ENCODE measurements around the gene C4orf17.
"Not testable (repeated sequence)": the region's sequence is repeated elsewhere in the genome, so short reads cannot be mapped to it uniquely, and the experiment has no call there.

The C4orf17 gene

GRCh38 chr4:99471349-99471748 lies 39.5 kb upstream of the C4orf17 start:
- no peak for DNase-seq (ENCODE audit: low read depth)
- H3K4me3 ChIP-seq (ENCODE audit: control insufficient read depth, low read depth, low read length), result no peak overlapping the region
- TF ChIP-seq CTCF (conservative IDR thresholded peaks at IDR 0.05; ENCODE audit: control insufficient read depth, insufficient read depth, low read depth, low read length), result no peak

GRCh38 chr4:99471896-99472295 lies 38.9 kb upstream of the C4orf17 start:
- no peak for TF ChIP-seq CTCF (conservative IDR thresholded peaks at IDR 0.05; ENCODE audit: control insufficient read depth, insufficient read depth, low read depth, low read length)
- DNase-seq (ENCODE audit: low read depth), result no peak
- H3K4me3 ChIP-seq (ENCODE audit: control insufficient read depth, low read depth, low read length), result no peak overlapping the region

GRCh38 chr4:99473131-99473530 lies 37.7 kb upstream of the C4orf17 start:
- DNase-seq (ENCODE audit: low read depth), result peak; percentile 46
- H3K4me3 ChIP-seq (ENCODE audit: control insufficient read depth, low read depth, low read length), result no peak overlapping the region
- TF ChIP-seq CTCF (conservative IDR thresholded peaks at IDR 0.05; ENCODE audit: control insufficient read depth, insufficient read depth, low read depth, low read length), result no peak

- no peak for TF ChIP-seq CTCF (conservative IDR thresholded peaks at IDR 0.05; ENCODE audit: control insufficient read depth, insufficient read depth, low read depth, low read length)
- H3K4me3 ChIP-seq (ENCODE audit: control insufficient read depth, low read depth, low read length), result no peak overlapping the region
- DNase-seq (ENCODE audit: low read depth), result peak; percentile 25
These were observed 27.2 kb upstream of the C4orf17 start for GRCh38 chr4:99483636-99484035.

- no peak overlapping the region for H3K4me3 ChIP-seq (ENCODE audit: control insufficient read depth, low read depth, low read length)
- no peak for DNase-seq (ENCODE audit: low read depth)
- no peak for TF ChIP-seq CTCF (conservative IDR thresholded peaks at IDR 0.05; ENCODE audit: control insufficient read depth, insufficient read depth, low read depth, low read length)
These were observed 25.6 kb upstream of the C4orf17 start for GRCh38 chr4:99485212-99485611.

GRCh38 chr4:99486648-99487047 lies 24.2 kb upstream of the C4orf17 start:
- not testable (repeated sequence) for DNase-seq (ENCODE audit: low read depth); H3K4me3 ChIP-seq (ENCODE audit: control insufficient read depth, low read depth, low read length)

- no peak overlapping the region for H3K4me3 ChIP-seq (ENCODE audit: control insufficient read depth, low read depth, low read length)
- no peak for DNase-seq (ENCODE audit: low read depth)
- no peak for TF ChIP-seq CTCF (conservative IDR thresholded peaks at IDR 0.05; ENCODE audit: control insufficient read depth, insufficient read depth, low read depth, low read length)
These were observed 20.5 kb upstream of the C4orf17 start for GRCh38 chr4:99490286-99490685.
